H1 (cell line): ENCODE measurements around the gene CYP2B6. TPM values are rescaled to one million over a fixed set of nuclear protein-coding genes. Genes with fewer than 3 reads are reported as not detected.

Experiments
- CTCF ChIA-PET: fragments of 300-600 bp; sonication (Branson Sonifier 250); formaldehyde crosslinking; loops from one replicate; lab custom pipeline; 2021; ENCODE audit not compliant: partially characterized antibody; lab: Charles Lee
- POLR2A ChIA-PET: fragments of 300-600 bp; sonication (Branson Sonifier 250); formaldehyde crosslinking; loops from one replicate; lab custom pipeline; 2021; ENCODE audit warnings: inconsistent platforms; ENCODE audit not compliant: partially characterized antibody; lab: Charles Lee
- DNase-seq, 2 experiments: peaks; one replicate each; pipeline versions ENCODE4 v3.0.0 to v3.0.0-alpha.2; 2010 to 2022; ENCODE audit warnings: low spot score in 2 of 2, low read depth in 1 of 2, mixed read lengths in 1 of 2
- FAIRE-seq: peaks from 2 replicates; lab custom pipeline; 2011; peaks lifted over from hg19 to GRCh38; lab: Jason Lieb, UNC
- H2AFZ ChIP-seq: 2 replicates; pipeline ENCODE4 v1.8.1; 2012; ENCODE audit warnings: low read length, inconsistent platforms
- H2AK5ac ChIP-seq: 2 replicates; pipeline ENCODE4 v1.6.1; 2013; ENCODE audit warnings: low read depth, low read length
- H2BK120ac ChIP-seq: replicated peaks from 2 replicates; pipeline ENCODE3; 2013; ENCODE audit warnings: low read depth, low read length, inconsistent platforms
- H2BK12ac ChIP-seq: 2 replicates; pipeline ENCODE4 v1.6.1; 2013; ENCODE audit warnings: low read depth, low read length
- H2BK15ac ChIP-seq: 2 replicates; pipeline ENCODE4 v1.6.1; 2013; ENCODE audit warnings: low read length
- H2BK20ac ChIP-seq: 2 replicates; pipeline ENCODE4 v1.6.1; 2013; ENCODE audit warnings: low read length
- H2BK5ac ChIP-seq: 2 replicates; pipeline ENCODE4 v1.6.1; 2013; ENCODE audit warnings: low read depth, low read length
- H3K14ac ChIP-seq: 2 replicates; pipeline ENCODE4 v1.6.1; 2013; ENCODE audit warnings: inconsistent platforms; ENCODE audit not compliant: insufficient read length
- H3K18ac ChIP-seq: 2 replicates; pipeline ENCODE4 v1.6.1; 2013; ENCODE audit warnings: low read length; ENCODE audit errors: extremely low read depth
- H3K23ac ChIP-seq: 2 replicates; pipeline ENCODE4 v1.6.1; 2013; ENCODE audit warnings: inconsistent platforms; ENCODE audit not compliant: insufficient read length
- H3K23me2 ChIP-seq: 2 replicates; pipeline ENCODE4 v1.6.1; 2013; ENCODE audit warnings: low read depth, low read length
- H3K27ac ChIP-seq: 2 replicates; pipeline ENCODE4 v1.6.1; 2011; ENCODE audit warnings: low read depth, low read length, inconsistent platforms
- H3K27me3 ChIP-seq, 4 experiments: replicated peaks in 1 of 4; 1 replicate in 1 of 4; 2 replicates in 3 of 4; pipeline versions ENCODE4 v1.6.1 to v1.8.1; 2011 to 2013; ENCODE audit warnings: low read length in 3 of 4, mild to moderate bottlenecking in 3 of 4, inconsistent platforms in 2 of 4, mixed read lengths in 2 of 4, moderate library complexity in 1 of 4; ENCODE audit not compliant: control insufficient read depth in 3 of 4, insufficient read depth in 3 of 4; ENCODE audit errors: extremely low read depth in 1 of 4
- H3K36me3 ChIP-seq, 4 experiments: 2 replicates each; pipeline versions ENCODE4 v1.6.1 to v1.8.1; 2011 to 2013; ENCODE audit warnings: mild to moderate bottlenecking in 4 of 4, low read length in 3 of 4, moderate library complexity in 2 of 4, control low read depth in 1 of 4, inconsistent platforms in 1 of 4; ENCODE audit not compliant: insufficient read depth in 4 of 4, control insufficient read depth in 2 of 4
- H3K4ac ChIP-seq: replicated peaks from 2 replicates; pipeline ENCODE3; 2013; ENCODE audit warnings: low read length, low read depth, mixed read lengths, inconsistent platforms; ENCODE audit not compliant: insufficient read length
- H3K4me1 ChIP-seq, 4 experiments: replicated peaks in 1 of 4; 1 replicate in 1 of 4; 2 replicates in 3 of 4; pipeline versions ENCODE4 v1.6.1 to v1.8.1; 2011 to 2013; ENCODE audit warnings: low read length in 3 of 4, inconsistent platforms in 2 of 4, mixed read lengths in 1 of 4; ENCODE audit not compliant: insufficient read depth in 4 of 4, control insufficient read depth in 3 of 4
- H3K4me2 ChIP-seq, 2 experiments: 2 replicates each; pipeline versions ENCODE4 v1.6.1 to v1.8.1; 2011 to 2013; ENCODE audit warnings: low read depth in 2 of 2, low read length in 2 of 2, control low read depth in 1 of 2, inconsistent platforms in 1 of 2, mild to moderate bottlenecking in 1 of 2; ENCODE audit not compliant: insufficient read depth in 1 of 2
- H3K4me3 ChIP-seq, 4 experiments: fragments of 200-600, 300-600 bp in 1 of 4; sonication (generic), shearing (Covaris generic), sonication (Bioruptor Twin) in 1 of 4; 2 replicates each; pipeline versions ENCODE4 v1.5.1 to v1.8.1; 2011 to 2016; ENCODE audit warnings: low read length in 4 of 4, low read depth in 3 of 4, control low read depth in 2 of 4, inconsistent platforms in 2 of 4, mild to moderate bottlenecking in 2 of 4, mixed read lengths in 1 of 4, moderate library complexity in 1 of 4; ENCODE audit not compliant: insufficient read depth in 2 of 4; ENCODE audit errors: extremely low read depth in 1 of 4
- H3K56ac ChIP-seq: replicated peaks from 2 replicates; pipeline ENCODE3; 2013; ENCODE audit warnings: low read depth, mild to moderate bottlenecking, mixed read lengths, low read length, inconsistent platforms; ENCODE audit not compliant: insufficient read length
- H3K79me1 ChIP-seq: 2 replicates; pipeline ENCODE4 v1.6.1; 2013; ENCODE audit warnings: low read depth, low read length, control low read depth
- H3K79me2 ChIP-seq, 2 experiments: 2 replicates each; pipeline versions ENCODE4 v1.6.1 to v1.8.1; 2012 to 2013; ENCODE audit warnings: low read length in 2 of 2, mild to moderate bottlenecking in 2 of 2, inconsistent platforms in 1 of 2; ENCODE audit not compliant: insufficient read depth in 2 of 2, control insufficient read depth in 1 of 2
- H3K9ac ChIP-seq, 4 experiments: replicated peaks in 1 of 4; 1 replicate in 1 of 4; 2 replicates in 3 of 4; pipeline versions ENCODE4 v1.6.1 to v1.8.1; 2011 to 2013; ENCODE audit warnings: low read depth in 3 of 4, low read length in 3 of 4, control low read depth in 2 of 4, mild to moderate bottlenecking in 2 of 4, moderate library complexity in 2 of 4, inconsistent platforms in 1 of 4; ENCODE audit errors: extremely low read depth in 1 of 4
- H3K9me3 ChIP-seq, 2 experiments: 2 replicates each; pipeline versions ENCODE4 v1.6.1 to v1.8.1; 2012 to 2013; ENCODE audit warnings: mild to moderate bottlenecking in 2 of 2, moderate library complexity in 2 of 2, control low read depth in 1 of 2, inconsistent platforms in 1 of 2, low read depth in 1 of 2, low read length in 1 of 2, mixed read lengths in 1 of 2; ENCODE audit not compliant: insufficient read depth in 2 of 2
- H4K20me1 ChIP-seq, 2 experiments: replicated peaks in 1 of 2; 2 replicates each; pipeline versions ENCODE3 to v1.8.1; 2011 to 2013; ENCODE audit warnings: inconsistent platforms in 2 of 2, low read length in 2 of 2, mild to moderate bottlenecking in 1 of 2; ENCODE audit not compliant: insufficient read depth in 2 of 2, control insufficient read depth in 1 of 2
- H4K5ac ChIP-seq: 2 replicates; pipeline ENCODE4 v1.6.1; 2013; ENCODE audit warnings: low read length, low read depth, mixed read lengths, inconsistent platforms; ENCODE audit not compliant: insufficient read length
- H4K8ac ChIP-seq: 2 replicates; pipeline ENCODE4 v1.8.0; 2013; ENCODE audit warnings: mild to moderate bottlenecking, moderate library complexity, low read length, inconsistent platforms; ENCODE audit not compliant: insufficient read depth; ENCODE audit errors: extremely low read depth
- H4K91ac ChIP-seq: replicated peaks from 2 replicates; pipeline ENCODE3; 2013; ENCODE audit warnings: low read length, mixed read lengths, inconsistent platforms; ENCODE audit not compliant: insufficient read length
- BACH1 ChIP-seq: IDR thresholded peaks from 2 replicates; pipeline ENCODE4 v1.6.1; 2012; ENCODE audit warnings: low read length, improper control_type of control experiment
- CBX5 ChIP-seq: fragments of 300-800, 300-1000 bp; sonication (generic); IDR thresholded peaks from 2 replicates; pipeline ENCODE4 v1.7.1; 2016; ENCODE audit warnings: antibody characterized with exemption, low read length, low read depth
- CTBP2 ChIP-seq: IDR thresholded peaks from 2 replicates; pipeline ENCODE4 v1.7.0; 2011; ENCODE audit warnings: borderline replicate concordance, mild to moderate bottlenecking, moderate library complexity, mixed read lengths, low read length; ENCODE audit not compliant: insufficient read depth, insufficient read length
- JUN ChIP-seq: IDR thresholded peaks from 2 replicates; pipeline ENCODE4 v1.6.1; 2011; ENCODE audit warnings: low read depth, mild to moderate bottlenecking, improper control_type of control experiment, low read length
- KDM4A ChIP-seq: IDR thresholded peaks from one replicate; pipeline ENCODE4 v1.7.1; 2012; ENCODE audit warnings: low read depth, mild to moderate bottlenecking, moderate library complexity, low read length, inconsistent platforms; ENCODE audit not compliant: severe bottlenecking
- POLR2A ChIP-seq, 2 experiments: IDR thresholded peaks; 1 replicate in 1 of 2; 2 replicates in 1 of 2; pipeline ENCODE4 v1.6.1; 2011; ENCODE audit warnings: low read depth in 2 of 2, low read length in 2 of 2, mild to moderate bottlenecking in 2 of 2; ENCODE audit errors: control extremely low read depth in 1 of 2
- POU5F1 ChIP-seq: IDR thresholded peaks from 2 replicates; pipeline ENCODE4 v1.6.1; 2011; ENCODE audit warnings: low read depth, mild to moderate bottlenecking, low read length, moderate library complexity
- SIN3A ChIP-seq, 2 experiments: IDR thresholded peaks in 1 of 2; conservative IDR thresholded peaks in 1 of 2; 2 replicates each; pipeline ENCODE4 v1.6.1; 2011 to 2012; ENCODE audit warnings: low read length in 2 of 2, improper control_type of control experiment in 1 of 2, low read depth in 1 of 2, mild to moderate bottlenecking in 1 of 2
- TBP ChIP-seq: IDR thresholded peaks from 2 replicates; pipeline ENCODE4 v1.6.1; 2011; ENCODE audit warnings: low read depth, low read length, improper control_type of control experiment
- WGBS, 2 experiments: shearing (Covaris generic) in 1 of 2; methylation state at CpG; one replicate each; pipeline versions ENCODE4 v1.1.6 to v1.1.7; 2013 to 2015; ENCODE audit warnings: low lambda C conversion rate in 2 of 2, mixed read lengths in 2 of 2, inconsistent platforms in 1 of 2, low coverage in 1 of 2, missing lambda C conversion rate in 1 of 2; ENCODE audit not compliant: insufficient replicate concordance in 2 of 2, insufficient coverage in 1 of 2, insufficient read length in 1 of 2; ENCODE audit errors: extremely low coverage in 1 of 2, missing lambda C conversion rate in 1 of 2; 5-methylcytosine and 5-hydroxymethylcytosine counted together
- polyA plus RNA-seq, 7 experiments: library from polyadenylated mRNA; depleted of rRNA in 3 of 7; stranded (reverse) in 5 of 7; unstranded in 2 of 7; fragments of >200 nt in 5 of 7; fragments of 200-250 nt in 2 of 7; gene quantifications; 1 replicate in 5 of 7; 2 replicates in 1 of 7; 4 replicates in 1 of 7; pipeline versions ENCODE4 v1.2.1 to v1.2.3, GENCODE V29; 2011 to 2013; ENCODE audit warnings: missing spikeins in 2 of 7, mixed read lengths in 2 of 7
- total RNA-seq: library from RNA; stranded (reverse); fragmentation: NEBNext Ultra II Directional; extraction: Animal tissue kit (Norgen Biotek cat#: 25700); gene quantifications from 2 replicates; pipeline ENCODE4 v1.2.1, GENCODE V29; 2021

The CYP2B6 gene
- total and polyA plus RNA-seq, 2 of the 8 experiments (the other 6 are each of a cell fraction or from before 2014, with no cell fraction given): 2.8 to 5.4 TPM

- WGBS, 2 experiments: 95 to 100% methylated on average over 1 to 11 of the region's 11 CpGs
- CTCF ChIA-PET: no interaction called here
These were observed 18.7 kb downstream of the CYP2B6 start for GRCh38 chr19:41009700-41010235.

More at GRCh38 chr19:41009700-41010235, 18.7 kb downstream of the CYP2B6 start:
- Histone ChIP-seq H3K4me1 (no peaks in the 10 kb centered on the region), H3K14ac (no peak overlapping the region), H2BK5ac (no peak overlapping the region), H2AK5ac (no peak overlapping the region), H3K79me1 (no peaks in the 10 kb centered on the region), H4K20me1 (no peaks in the 10 kb centered on the region), H3K23ac (no peak overlapping the region), H3K9ac (no peak overlapping the region), H3K9me3 (no peaks in the 10 kb centered on the region), H2BK12ac (no peak overlapping the region), H3K79me2 (no peaks in the 10 kb centered on the region), H2AFZ (no peak overlapping the region; the same call in 1 of the 2 replicates), H2BK120ac (peak overlapping the region; percentile 43), H4K5ac (no peak overlapping the region), H3K18ac (0 out of 2 replicates have a peak overlapping the region, but pooled peaks have one; percentile 6), H4K8ac (no peak overlapping the region), H3K56ac (no peak overlapping the region), H3K4me3 (no peak overlapping the region), H2BK20ac (no peak overlapping the region), H3K27me3 (no peaks in the 10 kb centered on the region; a peak in 1 of 7 replicates), H4K91ac (no peak overlapping the region), H3K27ac (no peak overlapping the region), H2BK15ac (0 out of 2 replicates have a peak overlapping the region, but pooled peaks have one; percentile 18), H3K23me2 (no peaks in the 10 kb centered on the region; the same call in 1 of the 2 replicates), H3K4ac (no peak overlapping the region), H3K36me3 (no peaks in the 10 kb centered on the region), H3K4me2 (no peak overlapping the region)
- DNase-seq (no peak), FAIRE-seq (no peak)
- TF ChIP-seq JUN: no peak
- TF ChIP-seq POU5F1: no peak
- TF ChIP-seq TBP: no peak
- TF ChIP-seq SIN3A (conservative IDR thresholded peaks at IDR 0.05 in 1 of 2, IDR thresholded peaks at IDR 0.05 in 1 of 2; ENCODE audit: low read depth in 1 of 2, low read length in 2 of 2): no peak
- no peak for TF ChIP-seq CTBP2
- TF ChIP-seq POLR2A (IDR thresholded peaks at IDR 0.05; ENCODE audit: control extremely low read depth in 1 of 2, low read depth in 2 of 2, low read length in 2 of 2): no peak
- TF ChIP-seq CBX5: no peak
- no peak for TF ChIP-seq BACH1
- TF ChIP-seq KDM4A: no peak
- POLR2A ChIA-PET: no interaction called here
